IgD-negative memory B cell (primary cell): ENCODE results near the gene BTNL3. TPM values are rescaled to one million over a fixed set of nuclear protein-coding genes. Genes with fewer than 3 reads are reported as not detected.
"Not testable (repeated sequence)": the region's sequence is repeated elsewhere in the genome, so short reads cannot be mapped to it uniquely, and the experiment has no call there.

Source experiments
- H3K27ac Mint-ChIP-seq, 3 donors: one replicate each; pipeline ENCODE4 v1.8.0; 2020 to 2022; ENCODE audit warnings: mild to moderate bottlenecking in 3 of 3, mixed read lengths in 3 of 3, moderate library complexity in 1 of 3
- H3K27me3 Mint-ChIP-seq: one replicate; pipeline ENCODE4 v1.8.0; 2021; ENCODE audit warnings: mixed read lengths
- H3K36me3 Mint-ChIP-seq: one replicate; pipeline ENCODE4 v1.8.0; 2020; ENCODE audit warnings: mild to moderate bottlenecking, mixed read lengths
- H3K4me1 Mint-ChIP-seq, 3 donors: one replicate each; pipeline ENCODE4 v1.8.0; 2020 to 2022; ENCODE audit warnings: mixed read lengths in 3 of 3, mild to moderate bottlenecking in 1 of 3
- H3K4me3 Mint-ChIP-seq, 4 donors: one replicate each; pipeline ENCODE4 v1.8.0; 2020 to 2022; ENCODE audit warnings: mild to moderate bottlenecking in 4 of 4, mixed read lengths in 4 of 4, moderate library complexity in 3 of 4
- H3K9me3 Mint-ChIP-seq, 3 donors: one replicate each; pipeline ENCODE4 v1.8.0; 2020 to 2021; ENCODE audit warnings: mixed read lengths in 3 of 3, mild to moderate bottlenecking in 1 of 3
- polyA plus RNA-seq: library from polyadenylated mRNA; unstranded; fragments of 300-500 nt; fragmentation: Illumina TruSeq; gene quantifications from one replicate; pipeline ENCODE4 v1.2.3, GENCODE V29; 2021

Gene BTNL3
- polyA plus RNA-seq, 1 donor from 2014 or later = not detected

- Mint-ChIP-seq H3K4me1 (peaks cover 5 to 23% (median 6%) of the 10 kb centered on the region in 3 donors), H3K27ac (no peak overlapping the region), H3K27me3 (peaks cover 9% of the 10 kb centered on the region), H3K9me3 (peaks cover 0 to 7% (median 7%) of the 10 kb centered on the region in 3 donors), H3K36me3 (no peaks in the 10 kb centered on the region), H3K4me3 (peak overlapping the region in 1 of 4 donors; percentile 79)
These were observed 2.2 kb downstream of the BTNL3 start for GRCh38 chr5:180990882-180991242.

- H3K9me3 Mint-ChIP-seq = peaks cover 0 to 2% (median 0%) of the 10 kb centered on the region in 3 donors
These were observed 13.3 kb downstream of the BTNL3 start for GRCh38 chr5:181001947-181002346.

GRCh38 chr5:181005791-181006190, 17.1 kb downstream of the BTNL3 start:
- H3K4me1 Mint-ChIP-seq = no peaks in the 10 kb centered on the region
- H3K4me3 Mint-ChIP-seq = no peak overlapping the region
- H3K9me3 Mint-ChIP-seq = no peaks in the 10 kb centered on the region
- no peaks in the 10 kb centered on the region for H3K36me3 Mint-ChIP-seq
- no peak overlapping the region for H3K27ac Mint-ChIP-seq
- no peaks in the 10 kb centered on the region for H3K27me3 Mint-ChIP-seq

More at GRCh38 chr5:181001947-181002346, 13.3 kb downstream of the BTNL3 start:
- H3K4me3 Mint-ChIP-seq = no peak overlapping the region
- peaks cover 2% of the 10 kb centered on the region for H3K27me3 Mint-ChIP-seq
- H3K27ac Mint-ChIP-seq = no peak overlapping the region
- H3K4me1 Mint-ChIP-seq = no peaks in the 10 kb centered on the region
- H3K36me3 Mint-ChIP-seq = no peaks in the 10 kb centered on the region

- Mint-ChIP-seq H3K27me3 (no peaks in the 10 kb centered on the region), H3K36me3 (no peaks in the 10 kb centered on the region), H3K9me3 (peaks cover 0 to 1% (median 0%) of the 10 kb centered on the region in 3 donors), H3K4me1 (peaks cover 0 to 10% (median 0%) of the 10 kb centered on the region in 3 donors), H3K4me3 (no peak overlapping the region), H3K27ac (no peak overlapping the region)
These were observed 19.5 kb downstream of the BTNL3 start for GRCh38 chr5:181008136-181008535.

GRCh38 chr5:181010018-181010417, 21.4 kb downstream of the BTNL3 start:
- H3K4me1 Mint-ChIP-seq, H3K36me3 Mint-ChIP-seq, H3K27ac Mint-ChIP-seq, H3K4me3 Mint-ChIP-seq, H3K9me3 Mint-ChIP-seq, H3K27me3 Mint-ChIP-seq: not testable (repeated sequence)

- not testable (repeated sequence) for H3K27ac Mint-ChIP-seq, H3K4me3 Mint-ChIP-seq, H3K9me3 Mint-ChIP-seq, H3K4me1 Mint-ChIP-seq, H3K27me3 Mint-ChIP-seq, H3K36me3 Mint-ChIP-seq
These were observed 26.0 kb downstream of the BTNL3 start for GRCh38 chr5:181014654-181015053.

- not testable (repeated sequence) for H3K4me3 Mint-ChIP-seq, H3K27me3 Mint-ChIP-seq, H3K36me3 Mint-ChIP-seq, H3K4me1 Mint-ChIP-seq, H3K27ac Mint-ChIP-seq
- peaks cover 5 to 12% (median 11%) of the 10 kb centered on the region in 3 donors for H3K9me3 Mint-ChIP-seq
These were observed 28.8 kb downstream of the BTNL3 start for GRCh38 chr5:181017448-181017847.

- no peak overlapping the region for H3K27ac Mint-ChIP-seq
- no peaks in the 10 kb centered on the region for H3K4me1 Mint-ChIP-seq
- H3K27me3 Mint-ChIP-seq = peaks cover 4% of the 10 kb centered on the region
- H3K4me3 Mint-ChIP-seq = no peak overlapping the region
- peaks cover 2% of the 10 kb centered on the region for H3K36me3 Mint-ChIP-seq
- H3K9me3 Mint-ChIP-seq = peaks cover 8 to 16% (median 10%) of the 10 kb centered on the region in 3 donors
These were observed 32.0 kb downstream of the BTNL3 start for GRCh38 chr5:181020688-181021087.

GRCh38 chr5:181024245-181025064, 35.8 kb downstream of the BTNL3 start:
- H3K27ac Mint-ChIP-seq = no peak overlapping the region
- H3K27me3 Mint-ChIP-seq = peaks cover 4% of the 10 kb centered on the region
- H3K36me3 Mint-ChIP-seq = peaks cover 2% of the 10 kb centered on the region
- H3K9me3 Mint-ChIP-seq = peaks cover 6 to 16% (median 12%) of the 10 kb centered on the region in 3 donors
- H3K4me3 Mint-ChIP-seq = no peak overlapping the region
- H3K4me1 Mint-ChIP-seq = no peaks in the 10 kb centered on the region

- peaks cover 4% of the 10 kb centered on the region for H3K27me3 Mint-ChIP-seq
- H3K4me1 Mint-ChIP-seq = no peaks in the 10 kb centered on the region
- no peaks in the 10 kb centered on the region for H3K36me3 Mint-ChIP-seq
- peaks cover 4 to 12% (median 9%) of the 10 kb centered on the region in 3 donors for H3K9me3 Mint-ChIP-seq
- no peak overlapping the region for H3K4me3 Mint-ChIP-seq
- H3K27ac Mint-ChIP-seq = no peak overlapping the region
These were observed 38.9 kb downstream of the BTNL3 start for GRCh38 chr5:181027452-181028031.

GRCh38 chr5:181028032-181028819, 39.6 kb downstream of the BTNL3 start:
- Mint-ChIP-seq H3K4me3 (no peak overlapping the region), H3K27me3 (peaks cover 4% of the 10 kb centered on the region), H3K9me3 (peaks cover 0 to 10% (median 4%) of the 10 kb centered on the region in 3 donors), H3K27ac (peak overlapping the region in 1 of 3 donors; percentile 43), H3K4me1 (no peaks in the 10 kb centered on the region), H3K36me3 (no peaks in the 10 kb centered on the region)

- Mint-ChIP-seq H3K27ac (peak overlapping the region in 1 of 3 donors; percentile 55), H3K4me3 (no peak overlapping the region), H3K9me3 (peaks cover 0 to 11% (median 4%) of the 10 kb centered on the region in 3 donors), H3K4me1 (no peaks in the 10 kb centered on the region), H3K27me3 (no peaks in the 10 kb centered on the region), H3K36me3 (no peaks in the 10 kb centered on the region)
These were observed 43.1 kb downstream of the BTNL3 start for GRCh38 chr5:181031716-181032115.

GRCh38 chr5:181035991-181036815, 47.6 kb downstream of the BTNL3 start:
- Mint-ChIP-seq H3K4me1 (peaks cover 0 to 6% (median 5%) of the 10 kb centered on the region in 3 donors), H3K4me3 (no peak overlapping the region), H3K36me3 (peaks cover 3% of the 10 kb centered on the region), H3K27ac (no peak overlapping the region), H3K27me3 (peaks cover 5% of the 10 kb centered on the region), H3K9me3 (peaks cover 0 to 6% (median 4%) of the 10 kb centered on the region in 3 donors)

- peaks cover 0 to 4% (median 2%) of the 10 kb centered on the region in 3 donors for H3K9me3 Mint-ChIP-seq
- peaks cover 5% of the 10 kb centered on the region for H3K27me3 Mint-ChIP-seq
- H3K36me3 Mint-ChIP-seq = peaks cover 3% of the 10 kb centered on the region
- H3K27ac Mint-ChIP-seq = no peak overlapping the region
- H3K4me1 Mint-ChIP-seq = peaks cover 0 to 6% (median 5%) of the 10 kb centered on the region in 3 donors
- H3K4me3 Mint-ChIP-seq = no peak overlapping the region
These were observed 48.2 kb downstream of the BTNL3 start for GRCh38 chr5:181036816-181037364.
